ENCODE data around the gene ZFYVE28.

Gene ZFYVE28

GRCh38 chr4:2268357-2269205 is 149.9 kb downstream of the ZFYVE28 start:
- no peak overlapping the region for H3K27ac Mint-ChIP-seq
- H3K9me3 Mint-ChIP-seq = no peaks in the 10 kb centered on the region

DNA sequence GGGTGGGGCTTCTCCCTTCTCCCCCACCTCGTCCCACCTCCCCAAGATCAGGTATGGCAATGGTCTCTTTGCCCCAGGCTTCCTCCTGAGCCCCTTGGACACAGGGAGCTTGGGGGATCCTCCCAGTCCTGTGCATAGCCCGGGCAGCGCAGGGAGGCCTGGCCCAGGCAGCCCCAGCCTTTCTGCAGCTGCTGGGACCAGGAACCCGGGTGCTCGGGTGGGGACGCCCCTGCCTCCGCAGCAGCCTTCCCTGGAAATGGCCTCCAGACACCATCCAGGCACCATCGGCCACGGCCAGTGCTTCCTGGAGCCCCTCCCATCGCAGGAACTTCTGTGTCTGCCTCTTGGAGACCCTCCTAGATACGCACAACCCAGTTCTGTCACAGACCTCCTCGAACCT is 150.6 kb downstream of the ZFYVE28 start:
- Mint-ChIP-seq H3K27ac (no peak overlapping the region), H3K27me3 (no peaks in the 10 kb centered on the region), H3K4me1 (peaks cover 11% of the 10 kb centered on the region), H3K4me3 (no peak overlapping the region), H3K36me3 (no peaks in the 10 kb centered on the region), H3K9me3 (no peaks in the 10 kb centered on the region)
- ATAC-seq = no peak

More at GRCh38 chr4:2268357-2269205, 149.9 kb downstream of the ZFYVE28 start:
- Mint-ChIP-seq H3K4me1 (peaks cover 7% of the 10 kb centered on the region), H3K4me3 (no peak overlapping the region), H3K36me3 (no peaks in the 10 kb centered on the region), H3K27me3 (no peaks in the 10 kb centered on the region)
- ATAC-seq = no peak

DNA sequence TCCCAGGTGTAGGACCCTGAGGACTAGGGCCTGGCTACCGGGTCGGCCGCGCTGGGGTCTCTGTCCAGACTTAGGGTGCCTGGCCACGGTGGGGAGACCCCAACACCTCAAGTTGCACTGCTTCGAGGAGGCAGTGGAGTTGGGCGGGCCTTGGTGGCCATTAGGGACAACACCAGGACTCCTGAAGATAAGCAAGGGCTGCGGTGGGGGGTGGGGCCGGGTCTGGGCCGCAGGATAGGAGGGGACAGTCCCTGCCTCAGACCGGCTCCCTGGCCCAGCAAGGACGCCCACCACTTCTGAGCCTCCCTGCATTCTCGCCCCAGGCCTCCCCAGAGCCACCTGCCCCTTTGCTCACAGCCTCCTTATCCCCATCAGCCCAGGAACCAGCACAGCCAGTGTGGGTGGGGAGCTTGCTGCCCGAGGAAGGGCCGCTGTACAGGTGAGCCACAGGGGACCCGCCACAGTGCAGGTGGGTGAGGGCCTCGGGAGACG is 151.1 kb downstream of the ZFYVE28 start:
- Mint-ChIP-seq H3K36me3 (no peaks in the 10 kb centered on the region), H3K4me3 (no peak overlapping the region), H3K4me1 (peaks cover 11% of the 10 kb centered on the region), H3K27me3 (no peaks in the 10 kb centered on the region), H3K27ac (no peak overlapping the region), H3K9me3 (no peaks in the 10 kb centered on the region)
- no peak for ATAC-seq

- no peaks in the 10 kb centered on the region for H3K27me3 Mint-ChIP-seq
- no peaks in the 10 kb centered on the region for H3K9me3 Mint-ChIP-seq
- H3K36me3 Mint-ChIP-seq = no peaks in the 10 kb centered on the region
- peaks cover 11% of the 10 kb centered on the region for H3K4me1 Mint-ChIP-seq
- no peak for ATAC-seq
- H3K4me3 Mint-ChIP-seq = no peak overlapping the region
- no peak overlapping the region for H3K27ac Mint-ChIP-seq
Observed at GRCh38 chr4:2266821-2267220, 151.6 kb downstream of the ZFYVE28 start.

- ATAC-seq = no peak
- H3K4me3 Mint-ChIP-seq = no peak overlapping the region
- H3K27ac Mint-ChIP-seq = no peak overlapping the region
Observed at GRCh38 chr4:2266181-2266580, 152.3 kb downstream of the ZFYVE28 start.

DNA sequence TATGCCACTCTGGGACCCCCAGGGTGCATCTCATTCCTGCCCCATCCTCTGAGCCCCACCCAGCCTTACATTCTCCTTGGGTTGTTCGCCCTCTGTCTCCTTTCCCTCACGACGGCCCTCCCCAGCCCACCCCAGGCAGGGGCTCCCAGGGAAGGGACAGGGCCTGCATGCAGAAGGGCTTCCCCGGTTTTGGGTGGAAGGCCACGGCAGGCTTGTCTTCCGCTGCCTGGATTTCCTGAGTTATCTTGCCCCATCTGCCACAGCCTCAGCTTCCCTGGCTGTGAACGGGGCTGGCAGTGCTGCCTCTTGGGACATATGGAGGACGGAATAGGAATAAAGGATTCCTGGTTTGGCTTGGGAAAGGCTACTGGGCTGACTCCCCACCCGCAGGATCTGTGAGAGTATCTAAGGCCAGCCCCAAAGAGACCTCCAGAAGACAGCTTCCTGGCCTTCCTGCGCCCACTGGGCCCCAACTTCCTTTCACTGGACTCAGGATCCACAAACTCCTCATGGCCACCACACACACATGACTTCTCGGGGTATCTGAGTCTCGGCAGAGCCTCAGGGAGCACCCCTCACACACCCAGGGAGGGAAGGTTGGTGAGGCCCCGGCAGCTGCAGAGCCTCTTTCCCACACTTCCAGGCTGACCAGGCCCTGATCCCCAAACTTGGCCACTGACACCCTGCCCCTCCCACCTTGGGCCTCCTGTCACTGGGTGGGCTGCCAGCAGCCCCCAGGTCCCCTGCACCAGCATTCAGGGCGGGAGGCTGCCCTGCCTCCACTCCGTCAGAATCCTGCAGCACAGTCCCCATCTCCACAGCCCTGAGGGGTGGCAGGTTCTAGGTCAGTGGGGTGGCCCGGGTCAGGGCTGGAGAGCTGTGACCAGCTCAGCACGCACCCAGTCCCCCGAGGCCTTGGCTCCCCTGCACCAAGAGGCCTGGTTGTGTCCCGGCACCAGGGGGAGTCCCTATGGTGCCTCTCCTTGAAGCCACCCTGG is 153.0 kb downstream of the ZFYVE28 start:
- H3K4me1 Mint-ChIP-seq = peaks cover 11% of the 10 kb centered on the region
- H3K27me3 Mint-ChIP-seq = no peaks in the 10 kb centered on the region
- H3K9me3 Mint-ChIP-seq = no peaks in the 10 kb centered on the region
- H3K4me3 Mint-ChIP-seq = no peak overlapping the region
- H3K27ac Mint-ChIP-seq = no peak overlapping the region
- H3K36me3 Mint-ChIP-seq = no peaks in the 10 kb centered on the region
- no peak for ATAC-seq

More at GRCh38 chr4:2266181-2266580, 152.3 kb downstream of the ZFYVE28 start:
- no peaks in the 10 kb centered on the region for H3K9me3 Mint-ChIP-seq
- no peaks in the 10 kb centered on the region for H3K27me3 Mint-ChIP-seq
- no peaks in the 10 kb centered on the region for H3K36me3 Mint-ChIP-seq
- H3K4me1 Mint-ChIP-seq = peaks cover 11% of the 10 kb centered on the region

DNA sequence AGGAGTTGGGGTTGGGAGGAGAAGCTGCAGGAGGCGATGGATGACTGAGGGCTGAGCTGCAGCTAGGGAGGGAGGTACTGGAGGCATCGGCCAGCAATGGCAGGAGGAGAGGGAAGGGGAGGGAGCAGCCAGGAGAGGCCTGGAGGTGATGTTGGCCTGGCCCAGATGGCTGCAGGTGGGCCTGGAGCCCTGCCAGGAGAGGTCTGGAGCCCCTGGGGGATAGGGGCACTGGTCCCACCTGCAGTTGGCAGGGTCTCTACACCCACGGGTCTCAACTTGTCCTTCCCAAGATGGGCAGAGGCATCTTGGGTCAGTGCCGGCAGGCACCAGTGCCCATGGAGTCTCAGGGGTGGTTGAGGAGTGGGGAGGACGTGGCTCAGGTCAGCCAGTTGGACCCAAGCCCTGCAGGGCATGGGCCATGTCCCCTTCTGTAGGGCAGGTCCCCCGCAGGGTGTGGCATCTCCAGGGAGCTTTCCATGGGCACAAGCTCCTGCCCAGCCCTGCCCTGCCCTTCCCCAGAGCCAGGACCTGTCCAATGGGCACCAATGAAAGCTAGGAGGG is 153.9 kb downstream of the ZFYVE28 start:
- H3K4me1 Mint-ChIP-seq = peaks cover 11% of the 10 kb centered on the region
- H3K27me3 Mint-ChIP-seq = no peaks in the 10 kb centered on the region
- H3K27ac Mint-ChIP-seq = peak overlapping the region; percentile 85
- no peak for ATAC-seq
- H3K4me3 Mint-ChIP-seq = no peak overlapping the region
- H3K36me3 Mint-ChIP-seq = no peaks in the 10 kb centered on the region
- no peaks in the 10 kb centered on the region for H3K9me3 Mint-ChIP-seq

DNA sequence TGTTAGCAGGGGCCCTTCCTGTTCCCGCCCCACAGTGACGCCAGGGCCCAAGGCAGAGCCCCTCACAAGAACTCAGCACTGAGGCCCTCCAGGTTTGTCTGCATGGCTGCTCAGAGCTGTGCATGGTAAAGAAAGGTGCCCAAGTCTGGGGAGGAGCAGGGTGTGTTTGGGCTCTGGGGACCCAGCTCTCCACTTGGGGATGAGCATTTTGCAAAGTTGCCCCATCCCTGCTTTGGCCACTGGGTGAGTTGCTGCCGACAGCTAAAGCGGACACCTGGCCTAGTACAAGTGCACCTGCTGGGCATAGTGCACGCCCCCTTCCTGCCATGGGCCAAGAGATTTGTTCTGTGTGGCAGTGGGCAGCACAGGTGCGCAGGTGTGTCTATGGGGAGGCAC is 154.5 kb downstream of the ZFYVE28 start:
- Mint-ChIP-seq H3K36me3 (no peaks in the 10 kb centered on the region), H3K27ac (peak overlapping the region; percentile 85), H3K27me3 (no peaks in the 10 kb centered on the region), H3K9me3 (no peaks in the 10 kb centered on the region), H3K4me1 (peaks cover 11% of the 10 kb centered on the region), H3K4me3 (peak overlapping the region; percentile 75)
- ATAC-seq = no peak

- Mint-ChIP-seq H3K4me1 (peaks cover 13% of the 10 kb centered on the region), H3K36me3 (no peaks in the 10 kb centered on the region), H3K9me3 (no peaks in the 10 kb centered on the region), H3K27ac (peak overlapping the region; percentile 85), H3K4me3 (peak overlapping the region; percentile 75), H3K27me3 (no peaks in the 10 kb centered on the region)
- ATAC-seq = no peak
Observed at GRCh38 chr4:2262944-2263250, 155.5 kb downstream of the ZFYVE28 start.

DNA sequence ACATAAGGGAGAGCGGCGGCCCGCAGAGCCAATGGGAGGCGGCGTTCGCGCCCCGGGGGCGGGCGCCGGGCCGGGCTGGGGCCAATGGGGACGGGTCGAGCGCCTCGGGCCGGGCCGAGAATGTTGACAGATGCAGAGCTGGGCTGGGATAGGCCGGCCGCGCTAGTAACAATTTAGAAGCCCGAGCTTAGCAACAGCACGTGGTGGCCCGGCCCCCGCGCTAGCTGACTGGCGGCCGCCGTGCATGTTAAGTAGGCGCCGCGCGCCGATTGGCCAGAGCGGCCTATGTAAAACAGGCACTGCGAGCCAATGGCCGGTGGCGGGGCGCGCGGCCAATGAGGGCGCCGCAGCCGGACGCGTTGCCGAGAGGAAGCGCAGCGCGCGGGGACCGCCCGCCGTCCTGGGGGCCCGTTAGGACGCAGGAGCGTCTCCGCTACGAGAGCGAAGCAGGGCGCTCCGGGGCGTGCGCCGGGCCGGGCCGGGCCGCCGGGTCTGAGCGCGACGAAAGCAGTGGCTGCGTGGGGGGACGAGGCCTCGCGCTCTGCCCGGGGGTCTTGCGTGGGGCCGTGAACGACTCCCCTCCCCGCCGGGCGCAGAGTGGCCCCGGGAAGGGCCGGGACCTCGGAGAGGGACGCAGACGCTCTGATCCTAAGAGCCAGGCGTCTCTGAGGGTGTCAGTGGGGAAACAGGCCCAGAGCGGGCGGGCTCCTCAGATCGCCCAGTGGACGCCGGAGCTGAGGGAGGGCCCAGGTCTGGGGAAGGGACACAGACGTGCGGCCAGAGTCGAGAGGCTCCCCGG is 156.1 kb downstream of the ZFYVE28 start:
- H3K9me3 Mint-ChIP-seq = no peaks in the 10 kb centered on the region
- ATAC-seq = peak; percentile 96
- H3K36me3 Mint-ChIP-seq = no peaks in the 10 kb centered on the region
- H3K27me3 Mint-ChIP-seq = no peaks in the 10 kb centered on the region
- H3K27ac Mint-ChIP-seq = peak overlapping the region; percentile 85
- H3K4me1 Mint-ChIP-seq = peaks cover 18% of the 10 kb centered on the region
- peak overlapping the region; percentile 75 for H3K4me3 Mint-ChIP-seq

- H3K36me3 Mint-ChIP-seq = no peaks in the 10 kb centered on the region
- H3K4me3 Mint-ChIP-seq = peak within 1 kb of the TSS; percentile 83
- peak within 1 kb of the TSS; percentile 85 for H3K27ac Mint-ChIP-seq
- H3K4me1 Mint-ChIP-seq = peaks cover 24% of the 10 kb centered on the region
- H3K9me3 Mint-ChIP-seq = no peaks in the 10 kb centered on the region
- no peaks in the 10 kb centered on the region for H3K27me3 Mint-ChIP-seq
- ATAC-seq = peak; percentile 0
Observed at GRCh38 chr4:2261853-2262144, 156.6 kb downstream of the ZFYVE28 start, which contains the start of gene MXD4. TSS of gene MXD4 (minus strand) at chr4:2262109. CDS start at chr4:2261980, 129 bp downstream.

- Mint-ChIP-seq H3K4me3 (peak overlapping the region; percentile 83), H3K36me3 (no peaks in the 10 kb centered on the region), H3K4me1 (peaks cover 29% of the 10 kb centered on the region), H3K27ac (peak overlapping the region; percentile 85), H3K9me3 (no peaks in the 10 kb centered on the region), H3K27me3 (no peaks in the 10 kb centered on the region)
- peak; percentile 45 for ATAC-seq
Observed at GRCh38 chr4:2261110-2261852, 157.2 kb downstream of the ZFYVE28 start.

- no peak for ATAC-seq
- H3K36me3 Mint-ChIP-seq = no peaks in the 10 kb centered on the region
- peaks cover 29% of the 10 kb centered on the region for H3K4me1 Mint-ChIP-seq
- H3K4me3 Mint-ChIP-seq = peak overlapping the region; percentile 83
- H3K9me3 Mint-ChIP-seq = no peaks in the 10 kb centered on the region
- no peaks in the 10 kb centered on the region for H3K27me3 Mint-ChIP-seq
- H3K27ac Mint-ChIP-seq = peak overlapping the region; percentile 53
Observed at GRCh38 chr4:2260344-2261109, 157.9 kb downstream of the ZFYVE28 start.

Data from stimulated activated memory B cell treated with anti-CD40 and anti-IgM and Interleukin-4, amounts not matched to agents 10 μg/mL and 1 μg/mL and 100 μg/mL, for 72 hours (primary cell).